ENCODE results near the gene MBOAT7. TPM values are rescaled to one million over a fixed set of nuclear protein-coding genes. Genes with fewer than 3 reads are reported as not detected.

The MBOAT7 gene
- total and polyA plus RNA-seq, 11 donors, result 9.8 to 37.3 (median 19.6) TPM

GRCh38 chr19:54160854-54161253, 28.5 kb downstream of the MBOAT7 start:
- Histone ChIP-seq H3K36me3 (peaks cover 0 to 26% (median 23%) of the 10 kb centered on the region in 9 donors), H3K27me3 (peaks cover 0 to 16% (median 0%) of the 10 kb centered on the region in 9 donors), H3K4me1 (peaks cover 4 to 57% (median 36%) of the 10 kb centered on the region in 12 donors), H3K27ac (peak overlapping the region in 5 of 12 donors; percentile 43 to 89 (median 81)), H3K9me3 (no peaks in the 10 kb centered on the region), H3K4me3 (peak overlapping the region in 9 of 12 donors; percentile 50 to 84 (median 71))
- WGBS, 4 donors, result 50 to 55% (median 52%) methylated on average over 12 to 13 of the region's 13 CpGs
- ATAC-seq, result no peak
- intact Hi-C loops (cut with DNase I), result no loop called here
- no peak for TF ChIP-seq POLR2A (IDR thresholded peaks at IDR 0.05)
- TF ChIP-seq, protein P1, sequence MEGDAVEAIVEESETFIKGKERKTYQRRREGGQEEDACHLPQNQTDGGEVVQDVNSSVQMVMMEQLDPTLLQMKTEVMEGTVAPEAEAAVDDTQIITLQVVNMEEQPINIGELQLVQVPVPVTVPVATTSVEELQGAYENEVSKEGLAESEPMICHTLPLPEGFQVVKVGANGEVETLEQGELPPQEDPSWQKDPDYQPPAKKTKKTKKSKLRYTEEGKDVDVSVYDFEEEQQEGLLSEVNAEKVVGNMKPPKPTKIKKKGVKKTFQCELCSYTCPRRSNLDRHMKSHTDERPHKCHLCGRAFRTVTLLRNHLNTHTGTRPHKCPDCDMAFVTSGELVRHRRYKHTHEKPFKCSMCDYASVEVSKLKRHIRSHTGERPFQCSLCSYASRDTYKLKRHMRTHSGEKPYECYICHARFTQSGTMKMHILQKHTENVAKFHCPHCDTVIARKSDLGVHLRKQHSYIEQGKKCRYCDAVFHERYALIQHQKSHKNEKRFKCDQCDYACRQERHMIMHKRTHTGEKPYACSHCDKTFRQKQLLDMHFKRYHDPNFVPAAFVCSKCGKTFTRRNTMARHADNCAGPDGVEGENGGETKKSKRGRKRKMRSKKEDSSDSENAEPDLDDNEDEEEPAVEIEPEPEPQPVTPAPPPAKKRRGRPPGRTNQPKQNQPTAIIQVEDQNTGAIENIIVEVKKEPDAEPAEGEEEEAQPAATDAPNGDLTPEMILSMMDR (IDR thresholded peaks at IDR 0.05), result no peak
- no peak for DNase-seq

DNA sequence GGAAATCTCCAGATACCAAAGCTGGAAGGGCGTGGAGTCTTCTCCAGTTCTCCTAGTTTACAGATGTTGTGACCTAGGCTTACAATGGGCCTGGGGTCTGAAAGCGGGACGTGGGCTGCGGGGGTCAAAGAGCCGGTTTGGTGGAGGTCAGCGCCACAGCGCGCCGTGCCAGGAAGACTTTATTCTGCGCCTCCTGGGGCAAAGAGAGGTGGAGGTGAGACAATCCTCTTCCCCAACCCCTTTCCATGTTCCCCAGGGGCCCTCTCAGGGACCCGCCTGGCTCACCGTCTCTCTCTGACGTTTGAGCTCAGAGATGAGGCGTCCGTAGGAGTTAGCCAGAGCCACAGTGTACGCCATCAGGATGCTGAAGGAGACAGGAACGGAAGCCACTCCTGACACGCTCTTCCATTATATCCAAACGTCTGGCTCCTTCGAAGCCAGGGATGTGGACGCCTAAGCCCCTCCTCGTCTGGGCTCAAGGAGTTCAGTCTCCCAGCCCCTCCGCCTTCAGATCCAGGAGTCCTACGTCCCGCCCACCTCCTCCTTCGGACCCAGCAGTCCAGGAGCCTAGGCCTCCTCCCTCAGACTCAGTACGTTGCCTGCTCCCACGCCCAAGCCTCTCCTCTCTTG, 29.1 kb downstream of the MBOAT7 start:
- TF ChIP-seq, protein P1 (IDR thresholded peaks at IDR 0.05), result no peak
- no peak for TF ChIP-seq POLR2A (IDR thresholded peaks at IDR 0.05)
- peak overlapping the region in 11 of 12 donors; percentile 43 to 98 (median 84) for H3K27ac ChIP-seq
- peaks cover 4 to 57% (median 36%) of the 10 kb centered on the region in 12 donors for H3K4me1 ChIP-seq
- 0 to 3% (median 2%) methylated on average over 12 to 28 of the region's 28 CpGs for WGBS, 4 donors
- peaks cover 0 to 13% (median 0%) of the 10 kb centered on the region in 9 donors for H3K27me3 ChIP-seq
- intact Hi-C loops (cut with DNase I), result no loop called here
- peak overlapping the region; percentile 20 to 96 (median 68) for H3K4me3 ChIP-seq
- no peak for ATAC-seq
- peaks cover 0 to 32% (median 28%) of the 10 kb centered on the region in 9 donors for H3K36me3 ChIP-seq
- DNase-seq, result no peak
- H3K9me3 ChIP-seq, result no peaks in the 10 kb centered on the region

DNA sequence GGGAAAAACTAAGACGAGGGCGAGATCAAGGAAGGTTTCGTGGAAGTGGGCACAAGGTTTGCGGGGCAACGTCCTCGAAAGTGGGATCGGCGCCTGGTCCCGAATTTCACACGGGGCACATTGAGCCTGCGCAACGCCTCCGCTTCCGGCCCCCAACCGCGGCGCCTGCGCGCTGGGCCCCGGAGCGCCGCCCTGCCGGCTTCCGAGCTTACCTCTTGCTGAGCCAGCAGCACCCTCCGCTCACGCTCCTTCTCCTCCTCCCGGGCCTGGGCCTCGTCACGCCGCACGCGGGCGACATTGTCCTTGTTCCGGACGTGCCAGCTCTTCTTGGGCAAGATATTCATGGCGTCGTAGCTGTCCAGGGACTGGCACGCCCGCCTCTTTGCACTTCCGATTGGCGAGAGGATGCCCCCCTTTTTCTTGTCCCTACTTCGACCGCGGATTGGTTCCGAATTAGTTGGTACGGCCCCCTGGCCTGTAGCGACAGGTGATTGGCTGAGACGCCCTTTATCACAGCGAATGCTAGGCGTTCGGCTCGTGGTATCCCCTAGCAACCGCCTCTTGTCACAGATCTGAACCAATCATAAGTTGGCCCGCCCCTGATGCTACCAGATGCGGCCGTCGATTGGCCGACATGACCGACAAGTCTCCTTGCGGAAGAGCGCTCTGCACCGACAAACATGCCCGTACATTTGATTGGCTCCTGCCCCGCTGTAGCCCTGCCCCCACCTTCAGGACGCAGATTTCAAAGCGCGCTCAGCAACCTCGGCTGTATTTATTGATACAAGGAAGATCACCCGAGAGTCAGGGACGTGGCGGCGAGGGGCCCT, 29.8 kb downstream of the MBOAT7 start, which contains the start of gene LENG1:
TSS of gene LENG1 (minus strand) at position 370 of the 830 bp plus-strand sequence. CDS start at position 344, 26 bp downstream.
- DNase-seq, result peak; percentile 98 to 100 (median 100)
- WGBS, 4 donors, result 0 to 1% (median 1%) methylated on average over 49 to 72 of the region's 72 CpGs
- peak within 1 kb of the TSS; percentile 89 to 99 (median 98) for H3K27ac ChIP-seq
- TF ChIP-seq, protein P1 (IDR thresholded peaks at IDR 0.05), result peak in 10 of 12 donors; percentile 30 to 68 (median 40)
- TF ChIP-seq POLR2A (IDR thresholded peaks at IDR 0.05), result peak in 1 of 2 donors; percentile 77
- ATAC-seq, result peak; percentile 92 to 98 (median 96)
- H3K27me3 ChIP-seq, result peaks cover 0 to 6% (median 0%) of the 10 kb centered on the region in 9 donors
- intact Hi-C loops (cut with DNase I), result loop anchor here in 1 of 10 donors (1.0 kb wide), 1 partner anchor 22 kb away; the partner anchor contains the start of gene CNOT3
- peaks cover 4 to 59% (median 34%) of the 10 kb centered on the region in 12 donors for H3K4me1 ChIP-seq
- peaks cover 0 to 39% (median 36%) of the 10 kb centered on the region in 9 donors for H3K36me3 ChIP-seq
- H3K4me3 ChIP-seq, result peak within 1 kb of the TSS; percentile 47 to 96 (median 78)
- no peaks in the 10 kb centered on the region for H3K9me3 ChIP-seq
